GM12864 (cell line): Measurements from ENCODE around the gene DCDC1.

ENCODE experiments used
- DNase-seq: peaks from one replicate; pipeline ENCODE4 v3.0.0-alpha.2; 2011; ENCODE audit warnings: low read depth
- H3K4me3 ChIP-seq: 2 replicates; pipeline ENCODE4 v1.5.1; 2011; ENCODE audit warnings: mild to moderate bottlenecking, low read depth, low read length, control low read depth
- TF ChIP-seq, protein P1 (sequence below): IDR thresholded peaks from 2 replicates; pipeline ENCODE4 v1.5.1; 2011; ENCODE audit warnings: low read depth, mild to moderate bottlenecking, moderate library complexity, low read length, control low read depth, inconsistent platforms; ENCODE audit errors: missing control alignments

Gene DCDC1

DNA sequence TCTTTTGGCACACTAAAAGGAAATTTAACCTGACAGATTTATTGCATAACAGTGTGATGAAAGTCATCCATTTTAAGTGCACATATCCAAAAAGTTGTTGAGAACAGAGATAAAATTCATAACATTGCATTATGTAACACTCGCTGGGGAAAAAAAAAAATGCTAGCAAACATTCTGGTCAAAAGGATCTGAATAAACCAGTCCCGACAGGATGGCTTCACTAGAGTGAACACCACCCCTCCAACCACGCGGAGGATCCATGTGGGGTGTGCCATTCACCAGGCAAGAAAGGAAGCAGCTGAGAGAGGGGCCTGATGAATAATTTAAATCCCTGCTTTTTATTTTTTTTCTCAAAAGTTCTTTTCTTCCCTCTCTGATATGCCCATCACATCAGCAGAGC, 258.7 kb downstream of the DCDC1 start:
- TF ChIP-seq, protein P1, sequence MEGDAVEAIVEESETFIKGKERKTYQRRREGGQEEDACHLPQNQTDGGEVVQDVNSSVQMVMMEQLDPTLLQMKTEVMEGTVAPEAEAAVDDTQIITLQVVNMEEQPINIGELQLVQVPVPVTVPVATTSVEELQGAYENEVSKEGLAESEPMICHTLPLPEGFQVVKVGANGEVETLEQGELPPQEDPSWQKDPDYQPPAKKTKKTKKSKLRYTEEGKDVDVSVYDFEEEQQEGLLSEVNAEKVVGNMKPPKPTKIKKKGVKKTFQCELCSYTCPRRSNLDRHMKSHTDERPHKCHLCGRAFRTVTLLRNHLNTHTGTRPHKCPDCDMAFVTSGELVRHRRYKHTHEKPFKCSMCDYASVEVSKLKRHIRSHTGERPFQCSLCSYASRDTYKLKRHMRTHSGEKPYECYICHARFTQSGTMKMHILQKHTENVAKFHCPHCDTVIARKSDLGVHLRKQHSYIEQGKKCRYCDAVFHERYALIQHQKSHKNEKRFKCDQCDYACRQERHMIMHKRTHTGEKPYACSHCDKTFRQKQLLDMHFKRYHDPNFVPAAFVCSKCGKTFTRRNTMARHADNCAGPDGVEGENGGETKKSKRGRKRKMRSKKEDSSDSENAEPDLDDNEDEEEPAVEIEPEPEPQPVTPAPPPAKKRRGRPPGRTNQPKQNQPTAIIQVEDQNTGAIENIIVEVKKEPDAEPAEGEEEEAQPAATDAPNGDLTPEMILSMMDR: no peak
- no peak overlapping the region for H3K4me3 ChIP-seq
- no peak for DNase-seq

DNA sequence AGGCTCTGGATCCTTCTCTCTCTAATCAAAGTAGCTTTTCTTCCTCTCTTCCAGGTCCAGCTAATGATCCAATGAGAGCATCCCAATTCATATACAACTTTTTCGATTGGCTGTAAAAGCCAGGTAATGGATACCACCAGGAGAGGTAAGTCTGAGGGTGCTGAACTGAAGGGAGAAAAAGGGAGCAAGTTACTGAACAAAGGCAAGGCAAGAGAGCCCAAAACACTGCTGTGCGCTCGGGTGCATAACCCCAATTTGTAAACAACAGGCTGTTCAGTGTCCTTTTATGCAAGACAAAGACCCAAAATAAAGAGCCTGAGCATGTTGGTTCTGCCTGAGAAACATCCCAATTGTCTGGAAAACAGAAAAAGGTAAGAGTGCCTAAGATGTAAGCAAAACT, 260.1 kb downstream of the DCDC1 start:
- H3K4me3 ChIP-seq: no peak overlapping the region
- DNase-seq: no peak
- TF ChIP-seq, protein P1: no peak

DNA sequence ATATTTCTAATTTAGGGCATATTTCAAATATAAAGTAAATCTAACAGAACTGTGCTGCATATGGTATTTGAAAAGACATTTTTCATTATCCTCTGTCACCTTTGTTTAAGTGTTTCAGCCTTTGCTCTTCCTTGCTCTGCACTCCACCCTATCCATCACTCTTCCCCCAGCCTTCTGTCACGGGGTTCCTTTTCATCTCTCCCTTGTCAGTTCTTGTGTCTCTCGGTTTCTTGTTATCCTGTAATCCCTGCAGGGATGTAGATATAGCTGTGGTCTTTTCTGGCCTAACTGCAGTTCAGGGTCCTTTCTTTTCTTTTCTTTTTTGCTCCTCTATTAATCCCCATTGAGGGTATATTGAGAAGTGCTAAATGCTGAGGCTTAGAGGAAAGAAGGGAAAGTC, 261.9 kb downstream of the DCDC1 start:
- no peak for DNase-seq
- H3K4me3 ChIP-seq: no peak overlapping the region
- TF ChIP-seq, protein P1: no peak

DNA sequence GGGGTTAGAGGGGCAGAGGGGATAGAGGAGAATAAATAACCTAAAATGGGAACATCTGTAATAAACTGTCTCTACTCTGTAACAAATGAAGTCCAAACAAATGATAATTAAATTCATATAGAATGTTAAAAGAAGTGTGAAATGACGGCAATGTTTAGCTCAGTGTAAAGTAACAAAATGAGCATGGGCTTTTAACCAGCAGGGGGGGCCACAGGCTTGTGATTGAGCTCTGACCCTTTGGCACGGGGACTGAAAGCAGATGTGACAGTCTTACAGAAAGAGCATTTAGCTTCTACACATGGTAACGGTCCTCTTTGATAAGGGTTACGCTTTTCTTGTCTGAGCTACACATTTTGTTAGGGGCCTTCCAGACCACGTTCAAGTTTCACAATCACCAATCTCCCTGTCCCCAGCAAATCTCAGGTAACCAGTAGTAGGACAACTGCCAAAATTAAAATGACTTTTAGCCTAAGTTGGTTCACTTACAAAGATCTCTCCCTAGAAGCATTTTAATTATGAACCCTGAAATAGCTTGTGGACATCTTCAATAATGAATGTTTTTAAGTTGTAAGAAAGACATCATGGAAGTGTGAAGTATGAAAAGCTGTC, 262.5 kb downstream of the DCDC1 start:
- TF ChIP-seq, protein P1: peak; percentile 78
- no peak overlapping the region for H3K4me3 ChIP-seq
- DNase-seq: peak; percentile 12

DNA sequence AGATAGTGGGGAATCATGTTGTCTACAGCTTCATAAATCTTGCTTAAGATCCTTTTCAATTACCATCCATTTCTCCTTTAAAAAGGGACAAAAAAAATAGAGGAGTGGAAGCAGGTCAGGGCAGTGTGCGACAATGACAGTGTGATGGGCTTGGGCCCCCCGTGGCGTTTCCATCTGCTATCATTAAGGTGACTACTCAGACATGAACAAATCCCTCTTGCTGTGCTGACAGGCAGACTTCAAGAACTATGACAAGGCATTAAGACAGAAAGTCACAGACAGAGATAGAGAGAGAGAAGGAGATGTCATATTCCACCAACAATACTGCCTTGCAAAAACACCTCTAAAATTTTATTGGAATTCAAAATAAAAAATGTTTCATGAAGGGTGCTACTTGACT, 263.2 kb downstream of the DCDC1 start:
- no peak overlapping the region for H3K4me3 ChIP-seq
- DNase-seq: no peak
- TF ChIP-seq, protein P1: no peak

DNA sequence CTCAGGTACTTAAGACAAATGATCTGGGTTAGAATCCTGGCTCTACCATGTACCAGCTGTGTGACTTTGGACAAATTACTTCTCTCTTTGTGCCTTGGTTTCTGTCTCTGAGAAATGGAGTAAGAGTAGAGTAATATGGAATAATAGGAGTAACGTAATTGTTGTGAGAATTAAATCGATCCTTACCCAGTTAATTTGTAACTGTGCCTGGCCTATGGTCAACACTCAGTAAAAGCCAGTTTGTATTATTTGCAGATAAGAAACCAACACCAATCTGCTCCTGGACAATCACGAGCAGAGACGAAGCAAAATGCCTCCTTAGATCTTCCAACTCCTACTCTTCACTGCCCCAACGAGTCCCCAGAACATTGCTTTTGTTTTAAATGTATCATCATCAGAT, 266.7 kb downstream of the DCDC1 start:
- no peak overlapping the region for H3K4me3 ChIP-seq
- no peak for DNase-seq
- TF ChIP-seq, protein P1: no peak

DNA sequence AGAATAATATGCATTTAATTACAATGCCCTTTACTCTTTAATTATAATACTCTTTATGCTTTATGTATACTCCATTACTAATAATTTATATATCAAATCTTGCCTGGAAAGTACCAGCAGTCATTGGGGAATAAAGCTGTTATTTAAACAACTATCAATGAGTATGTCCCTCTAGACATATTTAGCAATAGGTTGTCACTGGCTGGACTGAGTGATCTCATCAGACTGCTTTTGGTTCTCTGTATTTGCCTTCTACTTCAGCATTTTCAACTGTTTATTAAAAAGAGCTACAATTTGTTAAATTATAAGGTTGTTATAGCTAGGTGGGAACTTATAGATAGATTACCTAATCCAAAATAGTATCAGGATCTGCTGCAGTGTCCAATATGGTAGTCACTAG, 267.2 kb downstream of the DCDC1 start:
- no peak overlapping the region for H3K4me3 ChIP-seq
- no peak for DNase-seq
- TF ChIP-seq, protein P1: no peak
